Measurements from ENCODE around the gene SASH3. TPM values are rescaled to one million over a fixed set of nuclear protein-coding genes. Genes with fewer than 3 reads are reported as not detected.

The SASH3 gene
- total RNA-seq, 6 experiments from 2014 or later: 1.7 to 5.7 (median 3.3) TPM

- intact Hi-C loops (cut with DNase I): no loop called here
- H3K4me3 ChIP-seq: no peak overlapping the region
- H3K9me3 ChIP-seq: no peaks in the 10 kb centered on the region
- ATAC-seq: peak; percentile 18 to 57 (median 26)
- DNase-seq: no peak
- no peaks in the 10 kb centered on the region for H3K27me3 ChIP-seq
- H3K27ac ChIP-seq: no peak overlapping the region
- WGBS (ENCODE audit: insufficient coverage, low coverage, low lambda C conversion rate, missing lambda C conversion rate): 57% methylated on average over 8 of the region's 18 CpGs
- no peaks in the 10 kb centered on the region for H3K36me3 ChIP-seq
- no peaks in the 10 kb centered on the region for H3K4me1 ChIP-seq
- no peak for TF ChIP-seq CTCF (IDR thresholded peaks at IDR 0.05)
These were observed 23.7 kb upstream of the SASH3 start for GRCh38 chrX:129755779-129756650.

DNA sequence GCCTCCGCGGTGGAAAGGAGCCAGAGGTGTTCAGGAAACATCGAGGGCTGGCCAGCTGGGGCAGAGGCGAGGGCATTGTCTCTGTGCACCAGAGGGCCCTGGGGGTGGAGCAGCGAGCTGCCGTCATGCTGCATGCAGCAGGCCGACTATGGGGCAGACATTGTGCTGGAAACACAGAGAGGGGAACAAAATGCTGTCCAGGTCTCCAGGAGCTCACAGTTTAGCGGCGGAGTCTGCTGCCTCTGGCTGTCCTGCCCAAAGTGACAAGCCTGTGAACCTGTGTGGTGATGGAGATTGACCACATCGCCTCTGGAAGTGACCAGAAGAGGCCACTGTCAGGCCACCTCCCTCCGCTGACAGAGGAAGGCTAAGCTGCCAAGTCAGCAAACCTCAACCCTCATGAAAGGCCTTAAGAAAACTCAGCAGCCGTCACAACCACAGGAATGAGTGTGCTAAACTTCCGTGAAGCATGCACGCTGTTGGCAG is 20.1 kb upstream of the SASH3 start:
- H3K9me3 ChIP-seq: no peaks in the 10 kb centered on the region
- H3K4me3 ChIP-seq: no peak overlapping the region
- ATAC-seq: peak; percentile 68 to 85 (median 82)
- no peaks in the 10 kb centered on the region for H3K27me3 ChIP-seq
- no peak overlapping the region for H3K27ac ChIP-seq
- no peaks in the 10 kb centered on the region for H3K36me3 ChIP-seq
- TF ChIP-seq CTCF (IDR thresholded peaks at IDR 0.05) (peak in 3 of 4 donors; percentile 11 to 15 (median 13)), POLR2A (IDR thresholded peaks at IDR 0.05) (no peak)
- intact Hi-C loops (cut with DNase I): no loop called here
- no peaks in the 10 kb centered on the region for H3K4me1 ChIP-seq
- DNase-seq: peak; percentile 52 to 60 (median 53)
- 23% methylated on average over 6 of the region's 14 CpGs for WGBS (ENCODE audit: insufficient coverage, low coverage, low lambda C conversion rate, missing lambda C conversion rate)

- WGBS (ENCODE audit: insufficient coverage, low coverage, low lambda C conversion rate, missing lambda C conversion rate): 48% methylated on average over 3 of the region's 9 CpGs
- TF ChIP-seq POLR2A (IDR thresholded peaks at IDR 0.05) (no peak), CTCF (IDR thresholded peaks at IDR 0.05) (no peak)
- H3K36me3 ChIP-seq: no peaks in the 10 kb centered on the region
- H3K27me3 ChIP-seq: no peaks in the 10 kb centered on the region
- H3K27ac ChIP-seq: no peak overlapping the region
- H3K4me1 ChIP-seq: no peaks in the 10 kb centered on the region
- ATAC-seq (peak in 1 of 4 donors; percentile 5), DNase-seq (peak in 1 of 3 donors; percentile 40)
- intact Hi-C loops (cut with DNase I): no loop called here
- H3K9me3 ChIP-seq: no peaks in the 10 kb centered on the region
- H3K4me3 ChIP-seq: no peak overlapping the region
These were observed 19.6 kb upstream of the SASH3 start for GRCh38 chrX:129760155-129760554.

- Histone ChIP-seq H3K4me1 (no peaks in the 10 kb centered on the region), H3K36me3 (no peaks in the 10 kb centered on the region), H3K9me3 (no peaks in the 10 kb centered on the region), H3K27ac (no peak overlapping the region), H3K4me3 (no peak overlapping the region), H3K27me3 (no peaks in the 10 kb centered on the region)
- DNase-seq: peak in 1 of 3 donors; percentile 27
- intact Hi-C loops (cut with DNase I): no loop called here
- TF ChIP-seq POLR2A (IDR thresholded peaks at IDR 0.05) (no peak), CTCF (IDR thresholded peaks at IDR 0.05) (no peak)
- no CpG with 5 or more reads among the region's 6 CpGs for WGBS (ENCODE audit: insufficient coverage, low coverage, low lambda C conversion rate, missing lambda C conversion rate)
- ATAC-seq: no peak
These were observed 18.8 kb upstream of the SASH3 start for GRCh38 chrX:129760981-129761380.
